GM12872 (cell line): ENCODE results near the gene COQ4.

ENCODE experiments used
- CTCF ChIP-seq: IDR thresholded peaks from 3 replicates; pipeline ENCODE4 v1.5.1; 2011; ENCODE audit warnings: low read depth, mild to moderate bottlenecking, low read length, moderate library complexity; ENCODE audit not compliant: insufficient read depth

COQ4 gene

GRCh38 chr9:128323791-128324190 is 1.2 kb downstream of the COQ4 start:
- no peak for TF ChIP-seq CTCF

- no peak for TF ChIP-seq CTCF
These were observed 1.8 kb downstream of the COQ4 start for GRCh38 chr9:128324401-128324800.

GRCh38 chr9:128325629-128326028 is 3.0 kb downstream of the COQ4 start:
- no peak for TF ChIP-seq CTCF

- no peak for TF ChIP-seq CTCF
These were observed 10.8 kb downstream of the COQ4 start for GRCh38 chr9:128333451-128333869.

- no peak for TF ChIP-seq CTCF
These were observed 12.5 kb downstream of the COQ4 start for GRCh38 chr9:128335161-128335560.

GRCh38 chr9:128335914-128336313 is 13.3 kb downstream of the COQ4 start:
- no peak for TF ChIP-seq CTCF

GRCh38 chr9:128337936-128338335 is 15.3 kb downstream of the COQ4 start:
- TF ChIP-seq CTCF: no peak
